HG02623 (cell line): ENCODE results near the gene PROCA1.
A peak's percentile ranks its signal among the peaks of the same experiment; 100 is the strongest.
"Not testable (repeated sequence)": the region's sequence is repeated elsewhere in the genome, so short reads cannot be mapped to it uniquely, and the experiment has no call there.

Experiments
- ATAC-seq: cut with Tn5 transposase; IDR thresholded peaks from one replicate; pipeline ENCODE4 v1.9.1; 2021; ENCODE audit warnings: moderate library complexity; ENCODE audit not compliant: unreplicated experiment

PROCA1 gene

DNA sequence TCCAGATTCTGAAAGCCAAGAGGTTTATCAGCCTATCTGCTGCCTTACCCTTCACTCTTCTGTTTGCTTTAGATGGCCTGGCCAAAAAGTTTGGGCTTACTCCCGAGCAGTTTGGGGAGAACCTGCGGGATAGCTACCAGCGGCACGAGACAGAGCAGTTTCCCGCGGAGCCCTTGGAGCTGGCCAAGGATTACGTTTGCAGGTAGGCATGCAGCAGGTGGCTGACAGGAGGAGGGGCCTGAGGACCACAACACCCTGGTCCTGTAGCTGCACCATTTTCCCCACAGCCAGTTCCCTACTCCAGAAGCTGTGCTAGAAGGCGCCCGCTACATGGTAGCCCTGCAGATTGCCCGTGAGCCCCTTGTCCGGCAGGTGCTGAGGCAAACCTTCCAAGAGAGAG is 29.0 kb downstream of the PROCA1 start:
- ATAC-seq = no peak

DNA sequence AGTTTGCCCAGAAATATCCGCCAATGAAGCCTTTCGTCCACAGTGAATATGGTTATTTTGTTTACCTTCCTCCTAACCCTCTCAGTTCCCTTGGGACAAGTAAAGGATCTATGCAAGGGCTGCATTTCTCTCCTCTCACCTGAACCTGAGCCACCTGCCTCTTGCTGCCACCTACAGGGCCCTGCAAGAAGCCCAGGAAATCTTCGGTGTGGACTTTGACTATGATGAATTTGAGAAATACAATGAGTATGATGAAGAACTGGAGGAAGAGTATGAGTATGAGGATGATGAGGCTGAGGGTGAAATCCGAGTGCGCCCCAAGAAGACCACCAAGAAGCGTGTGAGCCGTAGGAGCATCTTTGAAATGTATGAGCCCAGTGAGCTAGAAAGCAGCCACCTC is 35.7 kb downstream of the PROCA1 start:
- no peak for ATAC-seq

DNA sequence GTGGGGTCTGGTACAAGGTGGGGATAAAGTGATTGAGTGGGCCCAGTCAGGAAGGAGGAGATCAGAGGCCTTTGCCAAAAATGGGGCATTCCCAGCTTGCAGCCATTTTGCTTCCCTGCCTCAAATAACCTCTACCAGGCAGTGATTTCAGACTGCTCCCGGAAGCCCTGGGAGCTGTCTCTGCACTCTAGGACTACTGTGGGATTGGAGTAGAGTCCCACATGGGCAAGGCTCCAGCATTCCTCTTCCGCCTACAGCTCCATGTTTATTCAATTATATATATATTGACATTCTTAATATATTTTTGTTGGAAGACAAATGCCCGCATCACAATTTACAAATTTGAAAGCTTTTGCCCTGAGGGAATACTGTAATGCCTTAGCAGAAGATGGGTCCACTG is 36.2 kb downstream of the PROCA1 start:
- no peak for ATAC-seq

DNA sequence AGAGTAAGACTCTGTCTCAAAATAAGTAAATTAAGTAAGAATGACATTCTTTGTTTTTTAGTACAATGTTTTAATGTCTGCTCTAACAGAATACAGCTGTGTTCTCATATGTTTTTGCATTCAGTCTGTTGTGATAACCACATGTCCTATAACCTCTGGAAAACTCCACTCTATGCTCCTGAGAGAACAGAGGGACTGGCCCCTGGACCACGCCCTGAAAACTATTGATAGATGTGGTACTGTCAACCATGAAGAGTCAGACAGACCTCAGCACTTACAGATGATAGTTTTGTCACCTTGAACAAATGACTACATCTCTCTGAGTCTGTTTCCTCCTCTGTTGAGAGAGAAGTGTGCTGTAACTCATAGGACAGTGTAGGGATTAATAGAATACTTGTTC is 41.8 kb downstream of the PROCA1 start:
- ATAC-seq = no peak

DNA sequence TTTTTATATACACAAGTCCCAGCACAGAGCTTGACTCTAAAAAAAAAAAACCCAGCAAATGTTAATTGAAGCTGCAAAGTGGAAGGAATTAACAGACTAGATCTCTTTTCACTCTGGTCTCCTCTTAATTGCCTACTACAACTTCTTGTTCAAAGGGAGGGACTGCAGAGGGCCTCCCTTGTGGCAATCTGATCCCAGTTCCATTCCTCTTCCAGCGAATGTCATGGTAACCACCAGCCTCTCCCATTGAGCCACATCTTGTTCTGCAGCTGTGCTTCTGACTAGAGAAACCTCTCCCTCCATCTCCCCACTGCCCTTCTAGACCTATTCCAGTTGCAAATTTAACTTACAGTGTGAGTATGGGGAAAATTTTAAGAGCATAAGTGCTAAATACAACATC is 43.8 kb downstream of the PROCA1 start:
- no peak for ATAC-seq

DNA sequence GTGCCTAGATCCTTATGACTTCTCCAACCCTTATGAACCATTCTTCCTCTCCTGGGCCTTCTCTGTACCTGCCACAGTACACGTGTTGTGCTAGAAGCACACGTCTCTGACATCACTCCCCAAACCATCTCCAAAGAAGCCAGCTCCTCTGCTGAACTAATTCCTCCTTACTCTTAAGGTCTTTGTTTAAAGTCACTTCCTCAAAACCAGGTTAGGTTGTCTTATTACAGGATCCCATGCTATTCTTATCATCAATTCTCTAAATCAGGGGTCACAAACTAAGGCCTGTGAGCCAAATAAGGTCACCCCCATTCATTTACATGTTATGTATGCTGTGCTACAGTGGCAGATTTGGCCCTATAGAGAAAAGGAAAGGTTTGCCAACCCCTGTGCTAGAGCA is 45.7 kb downstream of the PROCA1 start:
- ATAC-seq = no peak

DNA sequence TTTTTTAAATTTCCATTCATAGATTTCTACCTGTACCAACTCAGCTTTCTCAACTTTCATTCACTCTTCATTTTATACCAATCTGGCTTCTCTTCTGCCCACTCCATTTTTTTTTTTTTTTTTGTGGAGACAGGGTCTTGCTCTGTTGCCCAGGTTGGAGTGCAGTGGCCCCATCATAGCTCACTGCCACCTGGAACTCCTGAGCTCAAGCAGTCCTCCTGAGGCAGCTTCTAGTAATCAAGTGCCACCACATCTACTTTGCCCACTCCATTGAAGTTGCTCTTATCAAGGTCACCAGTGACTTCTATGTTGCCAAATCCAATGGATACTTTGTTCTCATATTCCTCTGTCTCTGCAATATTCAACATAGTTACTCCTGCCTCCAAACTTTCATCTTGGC is 48.0 kb downstream of the PROCA1 start:
- no peak for ATAC-seq

DNA sequence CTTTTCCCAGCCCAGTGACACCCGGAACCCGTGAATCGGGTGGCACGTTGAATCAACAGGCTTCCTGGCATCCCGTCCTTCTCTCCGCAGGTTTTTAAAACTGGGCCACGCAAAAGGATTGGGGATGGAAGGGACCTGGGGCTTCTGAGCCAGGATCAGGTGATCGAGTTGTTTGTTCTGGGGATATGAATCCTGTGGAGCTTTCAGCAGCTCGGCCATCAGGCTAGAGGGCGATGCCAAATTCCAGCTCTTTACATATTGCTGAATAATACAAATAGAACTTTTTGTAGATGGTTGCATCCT is 49.2 kb downstream of the PROCA1 start:
- ATAC-seq = no peak

DNA sequence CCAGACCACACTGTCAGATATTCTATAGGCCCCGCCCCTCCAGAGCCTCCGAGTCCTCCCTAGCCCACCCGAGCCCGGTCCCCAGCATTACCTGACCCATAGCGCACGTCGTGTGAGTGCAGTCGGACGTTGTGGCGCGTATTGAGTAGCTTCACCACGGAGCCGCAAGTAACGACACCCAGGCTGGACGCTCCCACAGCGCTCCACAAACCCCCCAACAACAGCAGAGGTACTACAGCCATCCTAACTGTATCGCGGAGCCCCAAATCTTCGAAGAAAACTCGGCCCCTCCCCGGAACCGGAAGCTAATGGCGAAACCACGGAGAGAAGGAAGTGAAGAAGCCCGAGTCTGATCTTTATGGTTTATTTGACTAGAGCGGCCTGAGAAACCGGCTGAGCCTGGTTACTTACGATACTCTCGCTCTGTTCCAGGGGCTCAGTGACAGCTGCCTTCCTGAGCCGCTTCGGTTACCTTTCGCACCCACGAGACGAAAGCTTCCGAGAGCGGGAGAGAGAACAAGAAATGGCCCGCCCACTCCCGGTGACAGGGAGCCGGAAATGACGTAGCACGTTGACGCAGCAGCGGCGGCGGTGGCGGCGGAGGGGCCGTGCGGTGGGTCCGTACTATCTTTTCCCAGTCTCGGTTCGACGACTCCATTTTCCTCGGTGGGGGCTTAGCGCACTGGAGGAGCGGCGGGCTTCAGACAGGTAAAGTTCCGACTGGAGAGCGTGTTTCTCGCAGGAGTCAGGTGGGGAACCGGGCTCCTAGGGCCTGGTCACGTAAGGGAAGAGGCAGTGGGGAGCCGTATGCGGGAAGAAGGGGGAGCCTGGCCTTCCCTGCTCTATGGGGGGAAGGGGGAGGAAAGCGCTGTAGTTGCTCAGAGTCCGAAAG is 49.8 kb downstream of the PROCA1 start, which contains the start of the genes SDF2 and SUPT6H:
Gene SDF2 (minus strand): TSS at position 272 of the 892 bp plus-strand sequence. CDS start 30 bp downstream, at position 242.
Gene SUPT6H (plus strand): TSS at position 571 of the 892 bp plus-strand sequence. CDS start 11,197 bp downstream, outside the sequence.
- ATAC-seq = peak; percentile 69

DNA sequence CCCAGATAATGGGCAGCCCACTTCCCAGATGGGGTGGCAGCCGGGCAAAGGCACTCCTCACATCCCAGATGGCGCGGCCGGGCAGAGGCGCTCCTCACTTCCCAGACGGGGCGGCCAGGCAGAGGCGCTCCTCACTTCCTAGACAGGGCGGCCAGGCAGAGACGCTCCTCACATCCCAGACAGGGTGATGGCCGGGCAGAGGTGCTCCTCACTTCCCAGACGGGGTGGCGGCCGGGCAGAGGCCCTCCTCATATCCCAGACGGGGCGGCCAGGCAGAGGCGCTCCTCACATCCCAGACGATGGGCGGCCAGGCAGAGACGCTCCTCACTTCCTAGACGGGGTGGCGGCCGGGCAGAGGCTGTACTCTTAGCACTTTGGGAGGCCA is 52.2 kb downstream of the PROCA1 start:
- ATAC-seq = not testable (repeated sequence)

DNA sequence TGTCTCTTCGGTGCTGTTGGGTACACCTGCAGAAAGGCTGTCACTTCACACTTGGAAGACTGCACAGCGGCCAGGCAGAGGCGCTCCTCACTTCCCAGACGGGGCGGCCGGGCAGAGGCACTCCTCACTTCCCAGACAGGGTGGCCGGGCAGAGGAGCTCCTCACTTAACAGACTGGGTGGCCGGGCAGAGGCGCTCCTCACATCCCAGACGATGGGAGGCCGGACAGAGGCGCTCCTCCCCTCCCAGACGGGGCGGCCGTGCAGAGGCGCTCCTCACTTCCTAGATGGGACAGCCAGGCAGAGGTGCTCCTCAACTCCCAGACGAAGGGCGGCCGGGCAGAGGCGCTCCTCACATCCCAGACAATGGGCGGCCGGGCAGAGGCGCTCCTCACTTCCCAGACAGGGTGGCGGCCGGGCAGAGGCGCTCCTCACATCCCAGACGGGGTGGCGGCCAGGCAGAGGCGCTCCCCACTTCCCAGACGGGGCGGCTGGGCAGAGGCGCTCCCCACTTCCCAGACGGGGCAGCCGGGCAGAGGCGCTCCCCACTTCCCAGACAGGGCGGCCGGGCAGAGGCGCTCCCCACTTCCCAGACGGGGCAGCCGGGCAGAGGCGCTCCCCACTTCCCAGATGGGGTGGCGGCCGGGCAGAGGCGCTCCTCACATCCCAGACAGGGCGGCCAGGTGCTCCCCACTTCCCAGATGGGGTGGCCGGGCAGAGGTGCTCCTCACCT is 52.8 kb downstream of the PROCA1 start:
- not testable (repeated sequence) for ATAC-seq

DNA sequence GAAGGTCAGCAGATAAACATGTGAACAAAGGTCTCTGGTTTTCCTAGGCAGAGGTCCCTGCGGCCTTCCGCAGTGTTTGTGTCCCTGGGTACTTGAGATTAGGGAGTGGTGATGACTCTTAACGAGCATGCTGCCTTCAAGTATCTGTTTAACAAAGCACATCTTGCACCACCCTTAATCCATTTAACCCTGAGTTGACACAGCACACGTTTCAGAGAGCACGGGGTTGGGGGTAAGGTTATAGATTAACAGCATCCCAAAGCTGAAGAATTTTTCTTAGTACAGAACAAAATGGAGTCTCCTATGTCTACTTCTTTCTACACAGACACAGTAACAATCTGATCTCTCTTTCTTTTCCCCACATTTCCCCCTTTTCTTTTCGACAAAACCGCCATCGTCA is 53.3 kb downstream of the PROCA1 start:
- ATAC-seq = not testable (repeated sequence)

DNA sequence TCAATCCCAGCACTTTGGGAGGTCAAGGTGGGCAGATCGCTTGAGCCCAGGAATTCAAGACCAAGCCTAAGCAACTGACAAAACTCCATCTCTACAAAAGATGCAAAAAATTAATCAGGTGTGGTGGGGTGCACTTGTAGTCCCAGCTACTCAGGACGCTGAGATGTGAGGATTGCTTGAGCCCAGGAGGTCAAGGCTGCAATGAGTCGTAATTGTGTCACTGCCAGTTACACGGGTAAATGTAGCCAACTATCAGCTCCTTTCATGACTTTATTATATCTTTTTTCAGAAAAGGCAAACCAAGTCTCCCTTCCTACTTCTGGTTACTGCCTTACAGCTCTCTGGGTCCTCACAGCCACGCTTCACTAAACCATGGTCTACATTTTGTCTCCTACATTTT is 53.9 kb downstream of the PROCA1 start:
- no peak for ATAC-seq

DNA sequence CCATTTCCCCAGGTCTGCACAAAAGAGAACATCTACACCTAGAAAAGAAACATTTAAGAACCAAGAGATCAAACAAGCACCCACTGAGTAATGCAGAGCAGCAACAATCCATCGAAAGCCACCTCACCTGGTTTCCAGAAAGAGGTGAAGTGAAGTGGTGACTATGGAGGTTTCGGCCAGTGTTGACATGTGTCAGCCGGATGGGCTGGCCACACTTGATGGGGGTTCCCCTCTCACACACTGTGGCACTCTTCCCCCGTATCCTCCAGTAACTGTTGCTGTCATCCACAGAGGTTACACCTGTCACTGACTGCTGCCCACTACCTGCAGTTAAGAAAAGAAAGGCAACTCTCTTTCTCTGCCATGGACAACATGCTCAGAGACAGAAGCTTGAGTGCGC is 56.5 kb downstream of the PROCA1 start:
- ATAC-seq = no peak
